Upper lobe of right lung (tissue), 1 donor: ENCODE data around the gene LONRF3. TPM values are rescaled to one million over a fixed set of nuclear protein-coding genes. Genes with fewer than 3 reads are reported as not detected.

Experiments used
- ATAC-seq: fragments of 200-7000 bp; cut with Tn5 transposase; one replicate; pipeline ENCODE4 v1.9.1; 2020; ENCODE audit warnings: mild to moderate bottlenecking, moderate library complexity
- DNase-seq: peaks from one replicate; pipeline ENCODE4 v3.0.0-alpha.2; 2020
- H3K27ac ChIP-seq: fragments of 200-600 bp; one replicate; pipeline ENCODE4 v1.8.0; 2022
- H3K27me3 ChIP-seq: fragments of 200-600 bp; one replicate; pipeline ENCODE4 v1.8.0; 2022; ENCODE audit warnings: mild to moderate bottlenecking
- H3K36me3 ChIP-seq: fragments of 200-600 bp; one replicate; pipeline ENCODE4 v1.8.0; 2022
- H3K4me1 ChIP-seq: fragments of 200-600 bp; one replicate; pipeline ENCODE4 v1.8.0; 2022
- H3K4me3 ChIP-seq: fragments of 200-600 bp; one replicate; pipeline ENCODE4 v1.8.0; 2022; ENCODE audit warnings: mild to moderate bottlenecking
- H3K9me3 ChIP-seq: fragments of 200-600 bp; one replicate; pipeline ENCODE4 v1.8.0; 2022
- intact Hi-C: fragments of 100-400 bp; cut with DNase I; formaldehyde crosslinking; loops from one replicate; pipeline ENCODE4 v1.11.0; 2022
- total RNA-seq: library from RNA; stranded (reverse); fragmentation: NEBNext Ultra II Directional; extraction: Animal tissue kit (Norgen Biotek cat#: 25700); gene quantifications from one replicate; pipeline ENCODE4 v1.2.1, GENCODE V29; 2021
- TF ChIP-seq, protein P1 (sequence below): fragments of 200-600 bp; IDR thresholded peaks from one replicate; pipeline ENCODE4 v1.8.0; 2022; ENCODE audit warnings: antibody characterized with exemption
- donor health status: DM: no; HTN: yes; CAD: no; lungs with severe emphysema.

LONRF3 gene
- total RNA-seq, 1 donor from 2014 or later: 24.4 TPM

DNA sequence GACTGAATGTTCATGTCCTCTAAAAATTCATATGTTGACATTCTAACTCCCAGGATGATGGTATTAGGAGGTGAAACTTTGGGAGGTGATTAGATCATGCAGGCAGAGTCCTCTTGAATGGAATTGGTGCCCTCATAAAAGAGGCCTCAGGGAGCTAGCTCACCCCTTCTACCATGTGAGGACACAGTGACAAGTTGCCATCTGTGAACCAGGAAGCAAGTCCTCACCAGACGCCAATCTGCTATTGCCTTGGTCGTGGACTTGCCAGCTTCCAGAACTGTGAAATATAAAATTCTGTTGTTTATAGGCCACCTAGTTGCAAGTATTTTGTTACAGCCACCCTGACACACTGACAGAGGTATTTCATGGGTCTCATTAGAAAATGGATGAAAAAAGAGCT lies 28.5 kb upstream of the LONRF3 start:
- DNase-seq (no peak), ATAC-seq (no peak)
- TF ChIP-seq, protein P1, sequence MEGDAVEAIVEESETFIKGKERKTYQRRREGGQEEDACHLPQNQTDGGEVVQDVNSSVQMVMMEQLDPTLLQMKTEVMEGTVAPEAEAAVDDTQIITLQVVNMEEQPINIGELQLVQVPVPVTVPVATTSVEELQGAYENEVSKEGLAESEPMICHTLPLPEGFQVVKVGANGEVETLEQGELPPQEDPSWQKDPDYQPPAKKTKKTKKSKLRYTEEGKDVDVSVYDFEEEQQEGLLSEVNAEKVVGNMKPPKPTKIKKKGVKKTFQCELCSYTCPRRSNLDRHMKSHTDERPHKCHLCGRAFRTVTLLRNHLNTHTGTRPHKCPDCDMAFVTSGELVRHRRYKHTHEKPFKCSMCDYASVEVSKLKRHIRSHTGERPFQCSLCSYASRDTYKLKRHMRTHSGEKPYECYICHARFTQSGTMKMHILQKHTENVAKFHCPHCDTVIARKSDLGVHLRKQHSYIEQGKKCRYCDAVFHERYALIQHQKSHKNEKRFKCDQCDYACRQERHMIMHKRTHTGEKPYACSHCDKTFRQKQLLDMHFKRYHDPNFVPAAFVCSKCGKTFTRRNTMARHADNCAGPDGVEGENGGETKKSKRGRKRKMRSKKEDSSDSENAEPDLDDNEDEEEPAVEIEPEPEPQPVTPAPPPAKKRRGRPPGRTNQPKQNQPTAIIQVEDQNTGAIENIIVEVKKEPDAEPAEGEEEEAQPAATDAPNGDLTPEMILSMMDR: no peak
- no peak overlapping the region for H3K27ac ChIP-seq
- intact Hi-C loops: no loop called here
- no peaks in the 10 kb centered on the region for H3K9me3 ChIP-seq
- H3K4me3 ChIP-seq: no peak overlapping the region
- H3K36me3 ChIP-seq: no peaks in the 10 kb centered on the region
- no peaks in the 10 kb centered on the region for H3K27me3 ChIP-seq
- no peaks in the 10 kb centered on the region for H3K4me1 ChIP-seq

DNA sequence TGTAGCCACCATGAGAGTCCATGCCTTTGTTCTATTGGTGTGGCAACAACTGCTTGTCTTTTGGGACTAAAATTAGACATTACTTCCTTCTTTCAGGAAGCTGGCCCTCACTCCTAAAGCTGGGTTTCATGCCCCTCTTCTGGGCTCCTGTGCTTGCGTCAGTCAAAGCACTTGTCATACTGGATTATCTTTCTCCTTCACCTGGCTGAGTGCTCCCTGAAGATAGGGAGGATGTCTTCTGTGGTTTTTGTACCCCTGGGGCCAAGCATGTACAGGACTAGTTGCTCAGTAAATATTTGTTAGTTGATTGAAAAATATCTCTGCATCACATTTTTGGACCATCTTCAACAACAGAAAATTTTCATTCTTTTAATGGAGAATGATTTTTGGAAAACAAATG lies 26.1 kb upstream of the LONRF3 start:
- Histone ChIP-seq H3K27me3 (no peaks in the 10 kb centered on the region), H3K9me3 (no peaks in the 10 kb centered on the region), H3K4me3 (no peak overlapping the region), H3K36me3 (no peaks in the 10 kb centered on the region), H3K27ac (no peak overlapping the region), H3K4me1 (no peaks in the 10 kb centered on the region)
- ATAC-seq (no peak), DNase-seq (no peak)
- intact Hi-C loops: no loop called here
- TF ChIP-seq, protein P1: no peak

DNA sequence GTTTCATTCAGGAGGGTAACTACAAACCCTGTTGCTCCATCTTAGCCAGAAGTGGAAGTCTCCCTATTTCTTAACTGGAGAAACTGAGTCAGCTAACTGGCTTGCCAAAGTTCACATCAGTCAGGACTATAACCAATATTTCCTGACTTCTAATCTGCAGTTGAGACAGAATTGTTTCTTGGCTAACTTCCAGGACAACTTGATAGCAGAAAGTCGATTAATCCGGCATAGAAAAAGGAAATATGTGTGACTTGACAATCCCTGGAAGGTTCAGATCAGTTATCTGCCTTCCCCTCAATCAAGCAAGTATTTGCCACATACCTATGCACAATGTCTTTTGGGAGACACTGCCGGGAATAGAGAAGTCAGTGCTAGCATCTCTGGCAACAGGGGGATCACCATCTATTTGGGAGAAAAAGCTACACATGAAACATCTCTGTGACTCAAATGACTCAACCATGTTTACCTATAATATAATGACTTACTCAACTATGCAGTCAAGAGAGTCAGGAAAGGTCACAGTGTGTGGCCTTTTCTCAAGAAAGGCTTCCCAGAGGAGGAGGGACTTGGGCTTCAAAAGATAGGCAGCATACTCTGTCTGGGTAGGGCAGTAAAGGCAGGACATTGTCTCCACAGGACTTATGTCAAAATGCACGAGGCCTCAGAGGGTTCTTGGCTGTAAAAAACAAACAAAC lies 12.4 kb upstream of the LONRF3 start:
- TF ChIP-seq, protein P1: no peak
- H3K4me1 ChIP-seq: no peaks in the 10 kb centered on the region
- no peaks in the 10 kb centered on the region for H3K36me3 ChIP-seq
- H3K4me3 ChIP-seq: no peak overlapping the region
- H3K27ac ChIP-seq: no peak overlapping the region
- intact Hi-C loops: no loop called here
- no peaks in the 10 kb centered on the region for H3K9me3 ChIP-seq
- no peaks in the 10 kb centered on the region for H3K27me3 ChIP-seq
- DNase-seq (no peak), ATAC-seq (no peak)

DNA sequence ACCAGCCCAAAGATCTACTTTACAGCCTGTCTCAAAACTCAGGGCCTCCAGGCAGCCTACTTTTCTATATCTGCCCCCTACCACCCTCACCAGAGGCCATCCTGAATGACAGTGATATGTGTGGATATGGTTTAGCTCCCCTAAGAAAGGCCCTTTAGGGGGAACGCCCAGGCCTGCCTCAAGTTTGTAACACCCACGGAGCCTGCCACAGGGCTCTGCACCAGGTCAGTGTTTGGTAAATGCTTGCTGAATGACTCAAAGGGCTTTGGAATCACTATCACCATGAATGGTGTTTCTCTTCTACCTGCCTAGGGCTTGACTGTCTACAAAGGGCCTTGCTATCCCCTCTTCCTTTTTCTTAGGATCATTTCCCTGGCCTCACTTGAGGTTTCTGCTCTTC lies 11.3 kb upstream of the LONRF3 start:
- H3K4me1 ChIP-seq: no peaks in the 10 kb centered on the region
- H3K36me3 ChIP-seq: no peaks in the 10 kb centered on the region
- H3K9me3 ChIP-seq: no peaks in the 10 kb centered on the region
- TF ChIP-seq, protein P1: no peak
- no peak overlapping the region for H3K27ac ChIP-seq
- no peak for DNase-seq
- ATAC-seq: no peak
- H3K27me3 ChIP-seq: no peaks in the 10 kb centered on the region
- no peak overlapping the region for H3K4me3 ChIP-seq
- intact Hi-C loops: no loop called here

DNA sequence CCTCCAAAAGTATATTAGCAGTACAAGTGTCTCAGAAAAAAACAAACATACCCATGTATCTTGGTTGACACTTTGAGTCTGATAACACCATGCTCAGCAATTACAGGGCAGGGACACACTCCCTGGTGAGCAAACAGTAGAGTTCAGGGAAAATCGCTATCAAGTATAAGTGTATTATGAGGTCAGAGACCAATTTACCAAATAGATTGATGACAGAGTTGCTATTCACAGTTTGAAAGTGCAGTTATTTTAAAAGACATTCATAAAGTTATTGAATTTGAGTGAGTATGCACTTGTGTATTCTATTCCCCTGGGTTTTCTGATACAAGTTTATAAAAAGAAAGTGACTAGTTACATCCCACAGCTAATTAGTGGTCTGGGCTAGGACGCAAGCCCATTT lies 10.2 kb upstream of the LONRF3 start:
- H3K4me1 ChIP-seq: no peaks in the 10 kb centered on the region
- no peak overlapping the region for H3K27ac ChIP-seq
- no peaks in the 10 kb centered on the region for H3K9me3 ChIP-seq
- TF ChIP-seq, protein P1: no peak
- no peaks in the 10 kb centered on the region for H3K36me3 ChIP-seq
- intact Hi-C loops: no loop called here
- no peak overlapping the region for H3K4me3 ChIP-seq
- no peak for ATAC-seq
- H3K27me3 ChIP-seq: no peaks in the 10 kb centered on the region
- DNase-seq: no peak

DNA sequence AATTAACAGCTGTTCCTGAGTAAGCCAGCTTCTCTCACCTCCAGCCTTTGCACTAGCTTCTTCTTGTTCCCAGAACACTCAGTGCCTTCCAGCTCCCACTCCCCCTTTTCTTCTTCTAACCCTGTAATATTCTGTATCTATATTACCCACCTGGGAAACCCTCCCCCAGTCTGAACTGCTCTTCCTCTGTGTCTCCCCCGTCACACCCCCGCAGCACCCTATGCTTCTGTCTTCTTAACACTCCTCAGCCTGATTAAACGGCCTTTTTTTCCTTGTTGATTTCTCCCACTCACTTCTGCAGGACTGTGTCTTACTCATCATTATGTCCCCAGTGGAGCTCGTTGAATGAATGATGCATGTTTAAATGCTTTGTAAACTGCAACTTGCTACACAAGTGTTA lies 9.0 kb upstream of the LONRF3 start:
- H3K4me1 ChIP-seq: no peaks in the 10 kb centered on the region
- no peaks in the 10 kb centered on the region for H3K9me3 ChIP-seq
- no peak overlapping the region for H3K4me3 ChIP-seq
- no peak for ATAC-seq
- TF ChIP-seq, protein P1: no peak
- intact Hi-C loops: no loop called here
- H3K27me3 ChIP-seq: no peaks in the 10 kb centered on the region
- H3K27ac ChIP-seq: no peak overlapping the region
- no peaks in the 10 kb centered on the region for H3K36me3 ChIP-seq
- no peak for DNase-seq
